GM21619 (cell line): ENCODE data around the gene KIAA0930.
"Not testable (repeated sequence)": the region's sequence is repeated elsewhere in the genome, so short reads cannot be mapped to it uniquely, and the experiment has no call there.

Source experiments
- ATAC-seq: cut with Tn5 transposase; IDR thresholded peaks from one replicate; pipeline ENCODE4 v1.9.1; 2021; ENCODE audit not compliant: unreplicated experiment

KIAA0930 gene

GRCh38 chr22:45204241-45204640, 36.5 kb downstream of the KIAA0930 start:
- ATAC-seq = no peak

- no peak for ATAC-seq
Observed at GRCh38 chr22:45203150-45203951, 37.3 kb downstream of the KIAA0930 start.

- ATAC-seq = no peak
Observed at GRCh38 chr22:45202333-45203149, 38.2 kb downstream of the KIAA0930 start.

GRCh38 chr22:45201678-45202332, 38.9 kb downstream of the KIAA0930 start:
- ATAC-seq = no peak

DNA sequence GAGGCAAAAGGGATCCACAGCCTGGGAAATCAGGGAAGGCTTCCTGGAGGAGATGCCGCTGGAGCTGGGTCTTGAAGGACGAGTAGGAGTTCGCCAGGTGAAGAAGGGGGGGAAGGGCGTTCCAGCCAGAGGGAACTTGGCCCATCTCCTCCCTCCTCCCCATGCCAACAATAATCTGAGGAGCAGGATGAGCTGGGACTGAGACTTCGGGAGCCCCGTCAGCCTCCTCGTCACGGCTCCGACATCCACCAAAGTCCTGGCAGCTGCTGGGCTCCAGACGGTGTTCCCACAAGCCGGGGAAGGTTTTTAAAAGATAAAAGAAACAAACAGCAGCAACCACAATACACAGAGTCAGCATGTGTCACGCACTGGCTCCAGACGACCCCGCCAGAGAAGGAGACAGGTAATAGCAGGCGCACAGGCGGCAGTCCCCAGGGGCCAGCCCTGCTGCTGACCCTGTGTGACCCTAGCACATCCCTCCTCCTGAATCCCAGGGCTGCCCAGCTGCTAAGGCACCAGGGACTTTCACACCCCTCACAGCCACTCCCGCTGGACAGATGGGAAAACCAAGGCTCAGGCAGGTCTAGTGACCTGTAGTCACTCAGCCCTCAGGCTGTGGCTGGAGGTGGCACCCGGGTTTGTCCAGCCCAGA, 39.7 kb downstream of the KIAA0930 start:
- no peak for ATAC-seq

GRCh38 chr22:45200230-45200629, 40.5 kb downstream of the KIAA0930 start:
- no peak for ATAC-seq

DNA sequence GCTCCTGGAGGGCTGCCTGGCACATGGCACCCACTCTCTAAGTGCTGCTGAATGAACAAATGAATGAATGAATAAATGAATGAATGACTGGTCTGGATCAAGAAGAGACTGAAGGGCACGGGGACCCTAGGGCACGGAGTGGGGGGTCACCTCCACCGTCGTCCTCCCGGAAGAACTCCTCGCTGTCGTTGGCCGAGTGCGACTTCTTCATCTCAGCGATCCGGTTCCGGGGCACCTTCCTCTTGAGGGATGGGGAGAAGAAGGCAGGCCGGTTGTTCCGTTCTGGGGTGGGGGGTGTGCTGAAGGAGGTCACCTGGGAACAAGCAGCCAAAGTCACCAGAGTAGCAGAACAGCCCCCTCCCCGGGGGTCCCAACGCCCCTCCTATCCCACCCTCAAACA, 41.0 kb downstream of the KIAA0930 start:
- ATAC-seq = no peak

DNA sequence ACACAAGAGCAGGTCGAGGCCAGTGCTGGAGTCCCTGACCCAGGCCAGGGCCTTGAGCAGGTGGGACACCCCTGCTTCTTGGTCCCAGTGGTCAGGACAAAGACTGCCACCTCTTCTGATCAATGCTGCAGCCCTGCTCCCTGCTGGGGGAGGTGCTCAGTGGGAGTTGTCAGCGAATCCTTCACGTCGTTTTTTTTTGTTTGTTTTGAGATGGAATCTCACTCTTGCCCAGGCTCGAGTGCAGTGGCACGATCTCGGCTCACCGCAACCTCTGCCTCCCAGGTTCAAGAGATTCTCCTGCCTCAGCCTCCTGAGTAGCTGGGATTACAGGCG, 42.3 kb downstream of the KIAA0930 start:
- ATAC-seq = no peak

DNA sequence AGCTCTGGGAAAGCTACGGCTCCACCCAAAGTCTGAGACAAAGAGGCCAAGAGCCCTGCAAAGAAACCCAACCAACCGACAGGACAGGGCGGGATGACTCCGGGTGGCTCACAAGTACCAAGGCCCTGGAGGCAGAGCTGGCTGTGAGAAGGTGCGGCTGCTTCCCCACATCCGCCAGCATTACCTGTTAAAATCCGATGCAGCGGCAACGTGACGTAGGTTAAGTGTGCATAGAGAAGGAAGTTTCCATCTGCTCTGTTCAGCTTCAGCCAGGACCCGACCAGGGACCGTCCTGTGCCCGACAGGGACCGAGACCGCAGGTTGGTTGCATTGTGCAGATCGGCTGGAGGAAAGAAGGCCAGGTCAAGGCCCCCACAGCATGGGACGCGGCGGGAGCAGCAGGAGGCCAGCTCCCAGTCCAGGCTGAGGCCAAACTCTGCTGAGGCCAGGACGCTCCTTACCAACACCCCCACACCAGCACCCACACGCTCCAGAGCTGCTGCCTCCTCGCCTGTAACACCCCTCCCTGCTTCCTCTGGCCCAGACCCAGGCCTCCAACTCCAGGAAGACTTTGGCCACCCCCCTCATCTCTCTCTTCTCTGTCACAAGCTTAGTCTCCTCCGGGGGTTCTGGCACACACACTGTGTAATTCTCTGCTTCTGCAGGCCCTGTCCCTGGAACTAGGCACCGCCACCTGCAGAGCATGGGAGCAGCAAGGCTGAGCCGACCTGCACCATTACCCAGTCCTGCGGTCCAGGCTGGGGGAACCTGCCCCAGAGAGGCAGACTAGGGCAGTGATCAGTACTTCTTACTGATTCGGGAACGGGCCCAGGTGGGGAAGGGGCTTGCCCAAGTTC, 42.9 kb downstream of the KIAA0930 start:
- no peak for ATAC-seq

GRCh38 chr22:45196926-45197605, 43.6 kb downstream of the KIAA0930 start:
- ATAC-seq = no peak

- no peak for ATAC-seq
Observed at GRCh38 chr22:45196308-45196707, 44.4 kb downstream of the KIAA0930 start.

DNA sequence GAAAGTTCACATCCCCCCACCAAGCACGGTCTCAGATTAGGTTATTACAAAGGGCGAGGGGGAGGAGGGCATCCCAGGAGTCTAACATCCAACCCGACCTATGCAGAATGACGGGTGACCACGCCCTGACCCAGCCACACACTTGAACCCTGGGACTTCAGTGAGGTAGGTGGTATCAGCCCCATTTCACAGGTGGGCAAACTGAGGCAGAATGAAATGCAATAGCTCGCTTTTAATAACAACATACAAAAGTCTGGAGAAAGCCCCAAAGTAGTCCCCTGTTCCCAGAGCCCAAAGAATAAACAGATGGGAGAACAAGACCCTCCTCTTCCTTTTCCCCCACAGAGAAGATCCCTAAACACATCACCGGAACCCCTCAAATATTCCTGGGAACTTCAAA, 45.1 kb downstream of the KIAA0930 start:
- ATAC-seq = no peak

- ATAC-seq = no peak
Observed at GRCh38 chr22:45194686-45195085, 46.0 kb downstream of the KIAA0930 start.

DNA sequence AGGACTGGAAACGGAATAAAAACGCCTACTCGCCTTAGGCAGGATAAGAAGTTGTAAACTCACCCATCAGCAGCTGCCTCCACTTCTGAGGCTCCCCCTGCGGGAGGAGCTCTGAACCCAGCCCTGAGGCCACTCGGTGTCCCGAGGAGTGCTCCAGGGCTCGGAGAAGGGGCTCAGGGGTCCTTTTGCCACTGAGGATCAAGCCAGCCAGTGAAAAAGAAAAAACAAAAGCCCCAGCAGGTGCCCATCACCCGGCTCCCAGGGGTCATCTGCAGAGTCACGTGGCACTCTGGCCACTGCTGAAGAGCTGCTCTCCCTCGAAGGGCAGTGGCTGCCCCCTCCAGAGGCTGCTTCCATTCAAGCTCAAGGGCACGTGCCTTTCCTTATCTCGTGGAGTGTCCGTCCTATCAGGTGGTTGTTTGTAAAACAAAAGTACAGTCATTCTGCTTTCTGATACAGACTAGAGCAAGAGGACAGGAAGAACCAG, 48.0 kb downstream of the KIAA0930 start:
- no peak for ATAC-seq

DNA sequence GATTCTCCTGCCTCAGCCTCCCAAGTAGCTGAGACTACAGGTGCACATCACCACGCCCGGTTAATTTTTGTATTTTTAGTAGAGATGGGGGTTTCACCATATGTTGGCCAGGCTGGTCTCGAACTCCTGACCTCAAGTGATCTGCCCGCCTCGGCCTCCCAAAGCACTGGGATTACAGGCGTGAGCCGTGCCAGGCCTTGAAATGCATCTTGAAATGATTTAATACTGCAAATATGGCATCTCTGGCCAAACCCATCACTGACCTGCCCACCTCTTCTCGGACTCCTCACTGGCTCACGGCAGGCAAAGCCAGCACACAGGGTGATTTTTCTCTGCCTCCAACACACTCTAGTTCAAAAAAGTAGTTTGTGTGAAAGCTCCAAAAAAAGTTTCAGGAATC, 48.9 kb downstream of the KIAA0930 start:
- ATAC-seq = not testable (repeated sequence)

GRCh38 chr22:45190202-45190872, 50.4 kb downstream of the KIAA0930 start:
- ATAC-seq = no peak

GRCh38 chr22:45188779-45189178, 51.9 kb downstream of the KIAA0930 start:
- ATAC-seq = no peak

DNA sequence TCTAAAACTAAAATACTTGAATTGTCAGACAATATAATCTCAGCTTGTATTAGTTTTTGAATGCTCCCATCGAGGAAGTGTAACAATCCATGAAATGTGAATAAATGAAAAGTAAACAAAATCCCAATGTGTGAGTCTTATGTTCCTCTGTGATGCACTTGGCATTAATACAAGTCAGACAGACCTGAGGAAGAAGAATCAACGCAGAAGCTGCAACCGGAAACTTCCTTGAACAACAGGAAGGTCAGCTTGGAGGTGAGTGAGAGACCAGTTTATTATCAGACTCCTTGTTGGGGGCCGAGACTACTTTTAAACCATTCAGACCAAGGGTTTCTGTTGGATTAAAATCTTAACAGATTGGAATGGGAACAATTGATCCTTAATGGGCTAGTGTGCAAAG, 52.8 kb downstream of the KIAA0930 start:
- no peak for ATAC-seq
